Endothelial cell of umbilical vein (primary cell): ENCODE data around the gene TMEM170A.

Experiments
- CTCF ChIP-seq, 2 donors: IDR thresholded peaks; 1 replicate in 1 of 2; 2 replicates in 1 of 2; pipeline ENCODE4 v1.5.1; 2011; ENCODE audit warnings: low read length in 2 of 2, mild to moderate bottlenecking in 2 of 2, moderate library complexity in 2 of 2, control low read depth in 1 of 2, inconsistent platforms in 1 of 2, low read depth in 1 of 2; ENCODE audit not compliant: insufficient read depth in 1 of 2; ENCODE audit errors: extremely low read depth in 1 of 2
- EZH2 ChIP-seq: IDR thresholded peaks from 2 replicates; pipeline ENCODE4 v1.6.1; 2012; ENCODE audit warnings: borderline replicate concordance, low read depth, mild to moderate bottlenecking, moderate library complexity, low read length, inconsistent platforms; ENCODE audit not compliant: severe bottlenecking
- FOS ChIP-seq: IDR thresholded peaks from 2 replicates; pipeline ENCODE4 v1.6.1; 2011; ENCODE audit warnings: mild to moderate bottlenecking, low read length, moderate library complexity, borderline replicate concordance; ENCODE audit not compliant: insufficient read depth
- JUN ChIP-seq: IDR thresholded peaks from 2 replicates; pipeline ENCODE4 v1.6.1; 2011; ENCODE audit warnings: borderline replicate concordance, low read depth; ENCODE audit not compliant: insufficient read length, insufficient read depth
- MYC ChIP-seq: IDR thresholded peaks from one replicate; pipeline ENCODE4 v1.6.1; 2011; ENCODE audit warnings: mild to moderate bottlenecking, low read depth, low read length
- POLR2A ChIP-seq: IDR thresholded peaks from 2 replicates; pipeline ENCODE4 v1.6.1; 2012; ENCODE audit warnings: low read depth, mild to moderate bottlenecking, control low read depth, low read length
- POLR2AphosphoS5 ChIP-seq: IDR thresholded peaks from 2 replicates; pipeline ENCODE4 v1.6.1; 2012; ENCODE audit warnings: low read depth, mild to moderate bottlenecking, control low read depth, low read length, moderate library complexity; ENCODE audit not compliant: insufficient read depth
- TF ChIP-seq, protein P1 (sequence below): IDR thresholded peaks from 2 replicates; pipeline ENCODE4 v1.6.1; 2011; ENCODE audit not compliant: insufficient read depth, insufficient read length

DNA sequence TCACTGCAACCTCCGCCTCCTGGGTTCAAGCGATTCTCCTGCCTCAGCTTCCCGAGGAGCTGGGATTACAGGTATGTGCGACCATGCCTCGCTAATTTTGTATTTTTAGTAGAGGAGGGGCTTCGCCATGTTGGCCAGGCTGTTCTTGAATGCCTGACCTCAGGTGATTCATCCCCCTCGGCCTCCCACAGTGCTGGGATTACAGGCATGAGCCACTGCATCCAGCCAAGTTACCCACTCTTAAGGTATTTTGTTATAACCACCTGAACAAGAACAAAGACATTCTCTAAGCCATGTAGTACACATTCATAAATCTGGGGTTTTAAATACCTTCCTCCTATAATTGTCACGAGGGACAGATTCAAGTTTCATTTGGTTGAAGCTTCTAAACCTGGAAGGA, 12.3 kb upstream of the TMEM170A start:
- TF ChIP-seq, protein P1, sequence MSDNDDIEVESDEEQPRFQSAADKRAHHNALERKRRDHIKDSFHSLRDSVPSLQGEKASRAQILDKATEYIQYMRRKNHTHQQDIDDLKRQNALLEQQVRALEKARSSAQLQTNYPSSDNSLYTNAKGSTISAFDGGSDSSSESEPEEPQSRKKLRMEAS, result no peak
- no peak for TF ChIP-seq CTCF (IDR thresholded peaks at IDR 0.05; ENCODE audit: extremely low read depth in 1 of 2, insufficient read depth in 1 of 2, low read depth in 1 of 2, low read length in 2 of 2)
- no peak for TF ChIP-seq POLR2AphosphoS5
- no peak for TF ChIP-seq POLR2A
- no peak for TF ChIP-seq MYC
- TF ChIP-seq FOS, result no peak
- no peak for TF ChIP-seq EZH2
- no peak for TF ChIP-seq JUN
